HCT116 (cell line): Measurements from ENCODE around the gene ZNF618. TPM values are rescaled to one million over a fixed set of nuclear protein-coding genes. Genes with fewer than 3 reads are reported as not detected.

Source experiments
- ATAC-seq: fragments of 200-7000 bp; cut with Tn5 transposase; 2 replicates; pipeline ENCODE4 v1.9.1; 2020; ENCODE audit warnings: mild to moderate bottlenecking, moderate library complexity
- BruUV-seq: library from RNA; stranded (reverse); fragments of 400-500 nt; replicated peaks from 2 replicates; lab custom pipeline; 2021; lab: Mats Ljungman, UMichigan
- CTCF ChIA-PET: fragments of 300-600 bp; sonication (Branson Sonifier 250); formaldehyde crosslinking; loops from one replicate; lab custom pipeline; 2021; ENCODE audit warnings: antibody characterized with exemption; lab: Charles Lee
- POLR2A ChIA-PET: fragments of 300-600, 350-600 bp; sonication (Branson Sonifier 250); formaldehyde crosslinking; loops from one replicate; lab custom pipeline; 2021; ENCODE audit warnings: antibody characterized with exemption; lab: Charles Lee
- RAD21 ChIA-PET, 2 experiments: fragments of 300-600 bp; sonication (Branson Sonifier 250); formaldehyde crosslinking; loops; one replicate each; lab custom pipeline; 2023; ENCODE audit warnings: low total read pairs in 2 of 2; ENCODE audit not compliant: uncharacterized antibody in 2 of 2, unreplicated experiment in 2 of 2, low non-redundant PET in 1 of 2; lab: Charles Lee
- DNase-seq: peaks from one replicate; pipeline ENCODE4 v3.0.0-alpha.2; 2010; ENCODE audit warnings: low read depth, low spot score
- H2AFZ ChIP-seq: fragments of 200-600 bp; shearing (Covaris generic), sonication (generic); 2 replicates; pipeline ENCODE4 v1.6.1; 2017; ENCODE audit warnings: low read depth, mixed run types, mixed read lengths, antibody characterized with exemption, low read length; ENCODE audit not compliant: poor library complexity, severe bottlenecking
- H3K27ac ChIP-seq: 2 replicates; pipeline ENCODE4 v1.5.1; 2012; ENCODE audit warnings: low read depth, low read length
- H3K27me3 ChIP-seq: fragments of 200-600 bp; sonication (generic); 2 replicates; pipeline ENCODE4 v1.6.1; 2016; ENCODE audit warnings: mixed run types, low read length, mixed read lengths; ENCODE audit not compliant: insufficient read depth
- H3K36me3 ChIP-seq, 2 experiments: fragments of 200-500 bp in 1 of 2; fragments of 200-600 bp in 1 of 2; sonication (Bioruptor generic) in 1 of 2; sonication (generic) in 1 of 2; 2 replicates each; pipeline versions ENCODE4 v1.5.1 to v1.6.1; 2014 to 2016; ENCODE audit warnings: low read length in 2 of 2, inconsistent platforms in 1 of 2, mixed read lengths in 1 of 2, mixed run types in 1 of 2; ENCODE audit not compliant: insufficient read depth in 2 of 2, control insufficient read depth in 1 of 2
- H3K4me1 ChIP-seq, 2 experiments: fragments of 200-600 bp in 1 of 2; sonication (generic) in 1 of 2; 2 replicates each; pipeline versions ENCODE4 v1.5.1 to v1.6.1; 2012 to 2017; ENCODE audit warnings: low read length in 2 of 2, inconsistent platforms in 1 of 2, mild to moderate bottlenecking in 1 of 2, mixed read lengths in 1 of 2, mixed run types in 1 of 2, moderate library complexity in 1 of 2; ENCODE audit not compliant: insufficient read depth in 2 of 2, control insufficient read depth in 1 of 2
- H3K4me2 ChIP-seq: fragments of 200-600 bp; sonication (generic); 2 replicates; pipeline ENCODE4 v1.6.1; 2017; ENCODE audit warnings: mixed run types, low read length, mixed read lengths
- H3K4me3 ChIP-seq, 2 experiments: fragments of 200-600 bp in 1 of 2; sonication (generic) in 1 of 2; replicated peaks in 1 of 2; 2 replicates each; pipeline ENCODE4 v1.5.1; 2011 to 2016; ENCODE audit warnings: low read length in 2 of 2, control low read depth in 1 of 2, low read depth in 1 of 2, mild to moderate bottlenecking in 1 of 2, mixed read lengths in 1 of 2, mixed run types in 1 of 2
- H3K79me2 ChIP-seq: fragments of 200-600 bp; sonication (generic); 2 replicates; pipeline ENCODE4 v1.6.1; 2017; ENCODE audit warnings: mild to moderate bottlenecking, mixed run types, low read length, moderate library complexity, mixed read lengths; ENCODE audit not compliant: insufficient read depth
- H3K9ac ChIP-seq: fragments of 200-600 bp; sonication (generic); 2 replicates; pipeline ENCODE4 v1.6.1; 2016; ENCODE audit warnings: low read length, mixed read lengths
- H3K9me2 ChIP-seq: fragments of 200-600 bp; sonication (generic), shearing (Covaris generic); 2 replicates; pipeline ENCODE4 v1.6.1; 2017; ENCODE audit warnings: mixed run types, mild to moderate bottlenecking, moderate library complexity; ENCODE audit not compliant: insufficient read depth
- H3K9me3 ChIP-seq, 2 experiments: fragments of 200-500 bp in 1 of 2; fragments of 200-600 bp in 1 of 2; sonication (Bioruptor generic) in 1 of 2; sonication (generic) in 1 of 2; 2 replicates each; pipeline ENCODE4 v1.6.1; 2014 to 2017; ENCODE audit warnings: low read length in 2 of 2, mixed read lengths in 2 of 2, inconsistent platforms in 1 of 2, low read depth in 1 of 2, mild to moderate bottlenecking in 1 of 2, mixed run types in 1 of 2, moderate library complexity in 1 of 2; ENCODE audit not compliant: control insufficient read depth in 1 of 2, insufficient read depth in 1 of 2
- H4K20me1 ChIP-seq: fragments of 200-600 bp; sonication (generic), shearing (Covaris generic); 2 replicates; pipeline ENCODE4 v1.6.1; 2017; ENCODE audit warnings: mixed run types, mild to moderate bottlenecking, moderate library complexity; ENCODE audit not compliant: insufficient read depth
- CBX3 ChIP-seq: IDR thresholded peaks from 2 replicates; pipeline ENCODE4 v1.6.1; 2012; ENCODE audit warnings: low read depth
- EGR1 ChIP-seq: IDR thresholded peaks from 2 replicates; pipeline ENCODE4 v1.6.1; 2012; ENCODE audit warnings: low read depth
- EZH2 ChIP-seq: fragments of 200-600 bp; sonication (generic); IDR thresholded peaks from 2 replicates; pipeline ENCODE4 v1.6.1; 2017; ENCODE audit warnings: antibody characterized with exemption, mixed run types
- EZH2phosphoT487 ChIP-seq: fragments of 200-600 bp; IDR thresholded peaks from 2 replicates; pipeline ENCODE4 v1.6.1; 2018; ENCODE audit warnings: antibody characterized with exemption, borderline replicate concordance
- FOSL1 ChIP-seq: IDR thresholded peaks from 2 replicates; pipeline ENCODE4 v1.6.1; 2012; ENCODE audit warnings: low read depth
- JUND ChIP-seq: IDR thresholded peaks from 2 replicates; pipeline ENCODE4 v1.6.1; 2012
- MAX ChIP-seq: IDR thresholded peaks from 2 replicates; pipeline ENCODE4 v1.6.1; 2012
- POLR2A ChIP-seq: IDR thresholded peaks from 2 replicates; pipeline ENCODE4 v1.7.0; 2011; ENCODE audit warnings: borderline replicate concordance; ENCODE audit not compliant: insufficient read depth, insufficient read length; ENCODE audit errors: extremely low read depth
- POLR2AphosphoS5 ChIP-seq: IDR thresholded peaks from 2 replicates; pipeline ENCODE4 v1.6.1; 2011; ENCODE audit warnings: mild to moderate bottlenecking, low read depth, low read length, moderate library complexity
- RAD21 ChIP-seq: IDR thresholded peaks from 2 replicates; pipeline ENCODE4 v1.6.1; 2012; ENCODE audit warnings: low read depth, mild to moderate bottlenecking
- REST ChIP-seq: IDR thresholded peaks from 2 replicates; pipeline ENCODE4 v1.6.1; 2012; ENCODE audit warnings: low read depth
- SP1 ChIP-seq: IDR thresholded peaks from 2 replicates; pipeline ENCODE4 v1.6.1; 2012; ENCODE audit warnings: low read depth
- SRF ChIP-seq: IDR thresholded peaks from 2 replicates; pipeline ENCODE4 v1.6.1; 2012; ENCODE audit warnings: low read depth
- TCF7L2 ChIP-seq: IDR thresholded peaks from 2 replicates; pipeline ENCODE4 v1.7.0; 2011; ENCODE audit warnings: borderline replicate concordance, inconsistent platforms; ENCODE audit not compliant: insufficient read depth, insufficient read length; ENCODE audit errors: extremely low read depth
- YY1 ChIP-seq: IDR thresholded peaks from 2 replicates; pipeline ENCODE4 v1.6.1; 2011; ENCODE audit warnings: low read length, low read depth, moderate library complexity, mild to moderate bottlenecking; ENCODE audit not compliant: insufficient replicate concordance; ENCODE audit errors: extremely low read depth
- ZNF274 ChIP-seq: fragments of 200-500 bp; sonication (Bioruptor generic); IDR thresholded peaks from 2 replicates; pipeline ENCODE4 v1.6.1; 2014; ENCODE audit warnings: mild to moderate bottlenecking, low read depth, low read length, inconsistent platforms
- intact Hi-C: fragments of 100-400 bp; cut with micrococcal nuclease; formaldehyde crosslinking; loops from 2 replicates; pipeline ENCODE4 v1.10.0; 2022
- total RNA-seq: library from RNA; stranded (reverse); gene quantifications from one replicate; pipeline ENCODE4 v1.2.1, GENCODE V29; 2021; ENCODE audit not compliant: unreplicated experiment
- TF ChIP-seq, protein P1 (sequence below): IDR thresholded peaks from 2 replicates; pipeline ENCODE4 v1.6.1; 2011; ENCODE audit warnings: mild to moderate bottlenecking, low read length, moderate library complexity; ENCODE audit not compliant: insufficient replicate concordance; ENCODE audit errors: extremely low read depth

Gene ZNF618
- total RNA-seq, 1 experiment from 2014 or later: 13.5 TPM

GRCh38 chr9:113969343-113969742 lies 93.2 kb downstream of the ZNF618 start:
- H3K27me3 ChIP-seq: no peaks in the 10 kb centered on the region
- no TSS peak for BruUV-seq
- ATAC-seq (no peak), DNase-seq (no peak)
- CTCF ChIA-PET: no interaction called here
- no peak overlapping the region for H3K27ac ChIP-seq
- H3K4me1 ChIP-seq: no peaks in the 10 kb centered on the region
- no peaks in the 10 kb centered on the region for H4K20me1 ChIP-seq
- POLR2A ChIA-PET: no interaction called here
- H3K9ac ChIP-seq: no peak overlapping the region
- no peaks in the 10 kb centered on the region for H3K9me2 ChIP-seq
- no peak for TF ChIP-seq RAD21
- TF ChIP-seq CBX3: 0 out of 2 replicates have a peak, but pooled peaks have one; percentile 21
- H3K4me2 ChIP-seq: no peak overlapping the region
- no peaks in the 10 kb centered on the region for H3K79me2 ChIP-seq
- peaks cover 0 to 4% of the 10 kb centered on the region in 2 experiments; a peak in 2 of 4 replicates for H3K9me3 ChIP-seq
- RAD21 ChIA-PET: no interaction called here
- no peak overlapping the region for H2AFZ ChIP-seq
- intact Hi-C loops: no loop called here
- H3K36me3 ChIP-seq: no peaks in the 10 kb centered on the region
- no peak overlapping the region for H3K4me3 ChIP-seq

DNA sequence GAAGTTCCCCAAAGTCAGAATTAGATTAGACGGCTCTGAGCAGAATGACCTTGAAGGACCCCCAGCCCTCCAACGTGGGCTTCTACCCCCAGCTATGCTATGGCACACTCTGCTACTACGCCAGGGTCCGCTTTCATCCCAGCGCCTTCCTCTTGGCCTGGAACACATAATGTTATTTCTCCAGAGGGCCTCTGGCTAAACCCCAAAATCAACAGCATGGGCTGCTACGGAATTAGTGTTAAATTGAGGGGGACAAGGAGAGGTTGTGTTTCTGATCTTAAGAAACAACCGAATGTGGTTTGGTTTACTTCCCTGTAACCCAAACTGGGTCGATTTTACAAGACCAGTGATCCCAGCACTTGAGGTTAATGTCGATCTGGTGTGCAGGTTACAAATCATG lies 97.1 kb downstream of the ZNF618 start:
- intact Hi-C loops: no loop called here
- no peak overlapping the region for H3K4me2 ChIP-seq
- H3K27me3 ChIP-seq: no peaks in the 10 kb centered on the region
- ChIA-PET RAD21 (no interaction called here), POLR2A (no interaction called here), CTCF (no interaction called here)
- no peak overlapping the region for H3K4me3 ChIP-seq
- BruUV-seq: no TSS peak
- no peak overlapping the region for H3K27ac ChIP-seq
- H3K9me2 ChIP-seq: no peaks in the 10 kb centered on the region
- DNase-seq (no peak), ATAC-seq (no peak)
- H3K36me3 ChIP-seq: no peaks in the 10 kb centered on the region
- H3K9me3 ChIP-seq: peaks cover 0 to 4% of the 10 kb centered on the region in 2 experiments; a peak in 2 of 4 replicates
- H3K79me2 ChIP-seq: no peaks in the 10 kb centered on the region
- no peaks in the 10 kb centered on the region for H3K4me1 ChIP-seq
- no peaks in the 10 kb centered on the region for H4K20me1 ChIP-seq
- H3K9ac ChIP-seq: no peak overlapping the region
- no peak overlapping the region for H2AFZ ChIP-seq
- TF ChIP-seq YY1: no peak
- no peak for TF ChIP-seq POLR2A
- no peak for TF ChIP-seq TCF7L2
- TF ChIP-seq POLR2AphosphoS5: no peak
- no peak for TF ChIP-seq MAX
- no peak for TF ChIP-seq ZNF274
- TF ChIP-seq EZH2: no peak
- TF ChIP-seq, protein P1, sequence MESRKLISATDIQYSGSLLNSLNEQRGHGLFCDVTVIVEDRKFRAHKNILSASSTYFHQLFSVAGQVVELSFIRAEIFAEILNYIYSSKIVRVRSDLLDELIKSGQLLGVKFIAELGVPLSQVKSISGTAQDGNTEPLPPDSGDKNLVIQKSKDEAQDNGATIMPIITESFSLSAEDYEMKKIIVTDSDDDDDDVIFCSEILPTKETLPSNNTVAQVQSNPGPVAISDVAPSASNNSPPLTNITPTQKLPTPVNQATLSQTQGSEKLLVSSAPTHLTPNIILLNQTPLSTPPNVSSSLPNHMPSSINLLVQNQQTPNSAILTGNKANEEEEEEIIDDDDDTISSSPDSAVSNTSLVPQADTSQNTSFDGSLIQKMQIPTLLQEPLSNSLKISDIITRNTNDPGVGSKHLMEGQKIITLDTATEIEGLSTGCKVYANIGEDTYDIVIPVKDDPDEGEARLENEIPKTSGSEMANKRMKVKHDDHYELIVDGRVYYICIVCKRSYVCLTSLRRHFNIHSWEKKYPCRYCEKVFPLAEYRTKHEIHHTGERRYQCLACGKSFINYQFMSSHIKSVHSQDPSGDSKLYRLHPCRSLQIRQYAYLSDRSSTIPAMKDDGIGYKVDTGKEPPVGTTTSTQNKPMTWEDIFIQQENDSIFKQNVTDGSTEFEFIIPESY: no peak
- TF ChIP-seq REST: no peak
- no peak for TF ChIP-seq FOSL1
- no peak for TF ChIP-seq EGR1
- TF ChIP-seq JUND: no peak
- TF ChIP-seq SRF: no peak
- no peak for TF ChIP-seq SP1
- TF ChIP-seq EZH2phosphoT487: no peak
- no peak for TF ChIP-seq CBX3
